Right atrium auricular region (tissue), 2 donors: Measurements from ENCODE around the gene DSG2. TPM values are rescaled to one million over a fixed set of nuclear protein-coding genes. Genes with fewer than 3 reads are reported as not detected.
A peak's percentile ranks its signal among the peaks of the same experiment; 100 is the strongest.

Experiments used
- DNase-seq: peaks from one replicate; pipeline ENCODE4 v3.0.0-alpha.2; 2019; ENCODE audit warnings: low spot score
- H3K27ac ChIP-seq, 2 donors: fragments of 200-600 bp; sonication (generic); 1 replicate in 1 of 2; 2 replicates in 1 of 2; pipeline ENCODE4 v1.5.1; 2016 to 2019
- H3K27me3 ChIP-seq, 2 donors: fragments of 200-600 bp; sonication (generic); one replicate each; pipeline versions ENCODE4 v1.5.1 to v1.6.0; 2017 to 2019
- H3K36me3 ChIP-seq: fragments of 200-600 bp; sonication (generic); one replicate; pipeline ENCODE4 v1.5.1; 2016
- H3K4me1 ChIP-seq, 2 donors: fragments of 200-600 bp; sonication (generic); one replicate each; pipeline versions ENCODE4 v1.5.1 to v1.6.0; 2017 to 2019
- H3K4me3 ChIP-seq, 2 donors: fragments of 200-600 bp; sonication (generic); 1 replicate in 1 of 2; 2 replicates in 1 of 2; pipeline ENCODE4 v1.5.1; 2017 to 2019; ENCODE audit warnings: mild to moderate bottlenecking in 1 of 2, moderate library complexity in 1 of 2
- H3K9me3 ChIP-seq, 2 donors: fragments of 200-600 bp; sonication (generic); one replicate each; pipeline ENCODE4 v1.5.1; 2019
- CTCF ChIP-seq, 2 donors: fragments of 200-600 bp; sonication (generic); IDR thresholded peaks; one replicate each; pipeline ENCODE4 v1.5.1; 2019; ENCODE audit warnings: antibody characterized with exemption in 2 of 2
- total RNA-seq, 2 donors: library from RNA; depleted of rRNA; stranded (reverse); fragments of >200 nt; gene quantifications; one replicate each; pipeline ENCODE4 v1.1.0, GENCODE V29; 2016

Gene DSG2
- total RNA-seq = 10 to 100 TPM; 64.4 to 72.7 TPM

GRCh38 chr18:31497836-31498573 lies at the start of gene DSG2:
Gene DSG2 (plus strand): TSS chr18:31498177. CDS start chr18:31498252, 75 bp downstream.
- TF ChIP-seq CTCF (IDR thresholded peaks at IDR 0.05) = peak in 1 of 2 donors; percentile 13
- H3K36me3 ChIP-seq = no peaks in the 10 kb centered on the region
- no peaks in the 10 kb centered on the region for H3K9me3 ChIP-seq
- peak within 1 kb of the TSS; percentile 51 to 68 for H3K4me3 ChIP-seq
- H3K27ac ChIP-seq = peak within 1 kb of the TSS; percentile 75 to 83
- no peaks in the 10 kb centered on the region for H3K27me3 ChIP-seq
- DNase-seq = no peak
- peaks cover 0 to 15% of the 10 kb centered on the region in 2 donors for H3K4me1 ChIP-seq

- H3K9me3 ChIP-seq = no peaks in the 10 kb centered on the region
- no peak overlapping the region for H3K4me3 ChIP-seq
- H3K27me3 ChIP-seq = no peaks in the 10 kb centered on the region
- H3K4me1 ChIP-seq = no peaks in the 10 kb centered on the region
- H3K36me3 ChIP-seq = no peaks in the 10 kb centered on the region
- no peak for TF ChIP-seq CTCF (IDR thresholded peaks at IDR 0.05)
- DNase-seq = no peak
- no peak overlapping the region for H3K27ac ChIP-seq
These were observed 47.6 kb upstream of the DSG2 start for GRCh38 chr18:31450409-31450808.

GRCh38 chr18:31451625-31452024 lies 46.4 kb upstream of the DSG2 start:
- no peak for TF ChIP-seq CTCF (IDR thresholded peaks at IDR 0.05)
- H3K4me3 ChIP-seq = no peak overlapping the region

GRCh38 chr18:31454066-31454708 lies 43.8 kb upstream of the DSG2 start:
- no peak for TF ChIP-seq CTCF (IDR thresholded peaks at IDR 0.05)
- H3K36me3 ChIP-seq = no peaks in the 10 kb centered on the region
- H3K4me3 ChIP-seq = no peak overlapping the region
- H3K27ac ChIP-seq = no peak overlapping the region
- H3K27me3 ChIP-seq = no peaks in the 10 kb centered on the region
- H3K4me1 ChIP-seq = no peaks in the 10 kb centered on the region
- no peaks in the 10 kb centered on the region for H3K9me3 ChIP-seq
- DNase-seq = no peak

More at GRCh38 chr18:31451625-31452024, 46.4 kb upstream of the DSG2 start:
- no peaks in the 10 kb centered on the region for H3K27me3 ChIP-seq
- no peak for DNase-seq
- no peaks in the 10 kb centered on the region for H3K36me3 ChIP-seq
- H3K9me3 ChIP-seq = no peaks in the 10 kb centered on the region
- no peak overlapping the region for H3K27ac ChIP-seq
- no peaks in the 10 kb centered on the region for H3K4me1 ChIP-seq

GRCh38 chr18:31469629-31470028 lies 28.3 kb upstream of the DSG2 start:
- H3K4me3 ChIP-seq = no peak overlapping the region
- TF ChIP-seq CTCF (IDR thresholded peaks at IDR 0.05) = no peak
- H3K36me3 ChIP-seq = no peaks in the 10 kb centered on the region
- DNase-seq = no peak
- H3K27ac ChIP-seq = no peak overlapping the region
- H3K9me3 ChIP-seq = no peaks in the 10 kb centered on the region
- no peaks in the 10 kb centered on the region for H3K4me1 ChIP-seq
- H3K27me3 ChIP-seq = no peaks in the 10 kb centered on the region
